Mesenchymal stem cell (in vitro differentiated cells and primary cell): ENCODE results near the gene SCUBE3.

Experiments
- DNase-seq: peaks from one replicate; pipeline ENCODE4 v3.0.0-alpha.2; 2013
- H2AFZ ChIP-seq: one replicate; pipeline ENCODE4 v1.6.1; 2013; ENCODE audit warnings: low read depth, mild to moderate bottlenecking, control low read depth, inconsistent platforms, low read length, moderate library complexity
- H2AK5ac ChIP-seq: 2 replicates; pipeline ENCODE4 v1.6.1; 2013; ENCODE audit warnings: low read length, moderate library complexity, mild to moderate bottlenecking, inconsistent platforms; ENCODE audit not compliant: severe bottlenecking
- H2BK120ac ChIP-seq: one replicate; pipeline ENCODE4 v1.6.1; 2013; ENCODE audit warnings: low read depth, mild to moderate bottlenecking, inconsistent platforms, low read length, moderate library complexity
- H2BK12ac ChIP-seq, 2 experiments: one replicate each; pipeline ENCODE4 v1.6.1; 2013; ENCODE audit warnings: inconsistent platforms in 2 of 2, low read length in 2 of 2, mild to moderate bottlenecking in 2 of 2, moderate library complexity in 2 of 2, control low read depth in 1 of 2
- H2BK15ac ChIP-seq: one replicate; pipeline ENCODE4 v1.6.1; 2013; ENCODE audit warnings: mild to moderate bottlenecking, low read depth, inconsistent platforms; ENCODE audit not compliant: poor library complexity, severe bottlenecking
- H2BK5ac ChIP-seq: 2 replicates; pipeline ENCODE4 v1.6.1; 2013; ENCODE audit warnings: low read depth, mild to moderate bottlenecking, low read length, control low read depth, inconsistent platforms; ENCODE audit not compliant: poor library complexity, severe bottlenecking
- H3K14ac ChIP-seq, 2 experiments: one replicate each; pipeline ENCODE4 v1.6.1; 2013; ENCODE audit warnings: inconsistent platforms in 2 of 2, low read length in 2 of 2, control low read depth in 1 of 2, mild to moderate bottlenecking in 1 of 2, moderate library complexity in 1 of 2
- H3K18ac ChIP-seq, 2 experiments: one replicate each; pipeline ENCODE4 v1.6.1; 2013; ENCODE audit warnings: inconsistent platforms in 2 of 2, low read length in 2 of 2, control low read depth in 1 of 2, low read depth in 1 of 2, mild to moderate bottlenecking in 1 of 2
- H3K23ac ChIP-seq, 2 experiments: one replicate each; pipeline ENCODE4 v1.6.1; 2013; ENCODE audit warnings: inconsistent platforms in 2 of 2, low read length in 2 of 2, mild to moderate bottlenecking in 2 of 2, moderate library complexity in 2 of 2, control low read depth in 1 of 2
- H3K27ac ChIP-seq: 2 replicates; pipeline ENCODE4 v1.5.1; 2013; ENCODE audit warnings: mild to moderate bottlenecking, moderate library complexity, low read length, control low read depth, inconsistent platforms; ENCODE audit not compliant: poor library complexity, severe bottlenecking
- H3K27me3 ChIP-seq, 2 experiments: 2 replicates each; pipeline versions ENCODE4 v1.6.1 to v1.7.0; 2013; ENCODE audit warnings: low read length in 2 of 2, mild to moderate bottlenecking in 2 of 2, moderate library complexity in 2 of 2, control low read depth in 1 of 2, inconsistent platforms in 1 of 2; ENCODE audit not compliant: control insufficient read depth in 1 of 2, insufficient read depth in 1 of 2
- H3K36me3 ChIP-seq, 2 experiments: 2 replicates each; pipeline versions ENCODE4 v1.6.1 to v1.7.0; 2013; ENCODE audit warnings: low read length in 2 of 2, control low read depth in 1 of 2, inconsistent platforms in 1 of 2, low read depth in 1 of 2, mild to moderate bottlenecking in 1 of 2; ENCODE audit not compliant: insufficient read depth in 2 of 2, control insufficient read depth in 1 of 2
- H3K4ac ChIP-seq, 2 experiments: one replicate each; pipeline ENCODE4 v1.6.1; 2013; ENCODE audit warnings: inconsistent platforms in 2 of 2, low read length in 2 of 2, mild to moderate bottlenecking in 2 of 2, moderate library complexity in 2 of 2, control low read depth in 1 of 2, low read depth in 1 of 2
- H3K4me1 ChIP-seq: 2 replicates; pipeline ENCODE4 v1.6.1; 2013; ENCODE audit warnings: low read depth, low read length, control low read depth; ENCODE audit not compliant: control insufficient read depth, insufficient read depth
- H3K4me2 ChIP-seq: 2 replicates; pipeline ENCODE4 v1.6.1; 2013; ENCODE audit warnings: low read length, mild to moderate bottlenecking, inconsistent platforms; ENCODE audit not compliant: poor library complexity, severe bottlenecking
- H3K4me3 ChIP-seq, 2 experiments: 2 replicates each; pipeline versions ENCODE4 v1.5.1 to v1.7.0; 2013; ENCODE audit warnings: low read length in 2 of 2, mild to moderate bottlenecking in 2 of 2, control low read depth in 1 of 2, low read depth in 1 of 2; ENCODE audit not compliant: insufficient read depth in 1 of 2
- H3K79me1 ChIP-seq: replicated peaks from 2 replicates; pipeline ENCODE4 v1.6.1; 2013; ENCODE audit warnings: mild to moderate bottlenecking, control low read depth, low read length, inconsistent platforms; ENCODE audit not compliant: poor library complexity, severe bottlenecking
- H3K9ac ChIP-seq: 2 replicates; pipeline ENCODE4 v1.7.0; 2013; ENCODE audit warnings: mild to moderate bottlenecking, low read length, moderate library complexity
- H3K9me3 ChIP-seq: 2 replicates; pipeline ENCODE4 v1.7.0; 2013; ENCODE audit warnings: mild to moderate bottlenecking, low read length; ENCODE audit not compliant: control insufficient read depth
- H4K8ac ChIP-seq: one replicate; pipeline ENCODE4 v1.6.1; 2013; ENCODE audit warnings: inconsistent platforms, mild to moderate bottlenecking, low read length, moderate library complexity
- H4K91ac ChIP-seq: one replicate; pipeline ENCODE4 v1.6.1; 2013; ENCODE audit warnings: mild to moderate bottlenecking, low read length, inconsistent platforms
- whole genome bisulfite sequencing: methylation state at CpG from one replicate; pipeline ENCODE4 v1.1.7; 2013; ENCODE audit warnings: mixed read lengths; 5-methylcytosine and 5-hydroxymethylcytosine counted together

SCUBE3 gene

DNA sequence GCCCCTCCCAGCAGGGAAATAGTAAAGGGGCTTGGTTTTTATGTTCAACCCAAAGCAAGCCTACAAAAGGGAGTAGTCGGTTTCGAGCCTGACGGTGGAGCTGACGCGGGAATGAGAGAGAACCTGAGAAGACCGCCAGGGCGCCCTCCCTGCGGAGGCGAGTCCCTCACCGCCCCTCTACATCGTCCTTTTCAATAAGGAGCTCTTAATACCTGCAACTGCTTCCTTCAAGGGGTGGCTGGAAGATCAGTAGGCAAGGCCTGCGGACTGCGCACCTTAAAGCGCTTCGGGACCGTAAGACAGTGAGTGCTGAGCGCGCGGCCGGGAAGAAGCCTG, 45.1 kb downstream of the SCUBE3 start:
- 1% methylated on average over 20 of the region's 20 CpGs for WGBS

DNA sequence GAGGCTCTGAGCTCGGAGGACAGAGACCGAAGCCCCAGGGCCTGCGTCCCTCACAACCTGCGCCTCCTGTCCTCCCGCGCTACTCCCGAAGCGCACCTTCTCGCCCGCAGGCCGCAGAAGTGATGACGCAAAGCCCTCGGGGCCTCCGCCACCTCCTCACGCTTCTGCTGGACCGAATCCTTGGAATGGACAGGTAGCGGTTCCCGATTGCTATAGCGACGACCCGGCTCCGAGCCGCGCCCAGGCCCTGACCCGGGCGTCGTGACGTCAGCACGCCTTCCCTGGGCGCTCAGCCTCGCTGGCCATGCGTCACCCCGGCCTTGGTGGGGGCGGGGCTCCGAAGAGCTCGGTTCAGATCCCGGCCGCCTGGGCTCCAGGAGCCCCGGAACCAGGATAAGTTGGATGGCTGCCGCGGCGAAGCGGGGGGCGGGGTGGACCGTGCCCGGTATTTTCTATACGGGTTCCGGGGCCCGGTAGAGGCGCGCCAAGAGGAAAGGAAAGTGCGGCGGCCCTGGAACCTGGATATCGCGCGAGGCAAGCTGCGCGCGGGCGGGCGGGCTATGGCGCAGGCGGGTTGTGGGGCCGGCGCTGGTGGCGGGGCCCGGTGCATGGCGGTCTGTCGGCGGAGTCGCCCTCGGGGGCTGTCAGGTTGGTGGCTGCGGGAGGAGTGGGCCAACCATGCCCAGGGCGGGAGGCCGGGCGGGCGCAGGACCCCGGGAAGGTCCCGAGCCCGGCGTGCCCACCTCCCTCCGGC, 45.6 kb downstream of the SCUBE3 start, which contains the start of gene ZNF76:
ZNF76 (plus strand) TSS at position 542 of the 754 bp plus-strand sequence. CDS start 21,417 bp downstream, outside the sequence.
- WGBS, result under 1% methylated on average over 58 of the region's 82 CpGs
- peaks cover 20% of the 10 kb centered on the region for H3K79me1 ChIP-seq
- peak within 1 kb of the TSS; percentile 45 for H3K27ac ChIP-seq
- H2BK5ac ChIP-seq, result peak within 1 kb of the TSS; percentile 96
- no peaks in the 10 kb centered on the region for H3K27me3 ChIP-seq
- H2AK5ac ChIP-seq, result peak within 1 kb of the TSS; percentile 92
- peak within 1 kb of the TSS; percentile 98 to 99 for H3K18ac ChIP-seq
- H4K8ac ChIP-seq, result peak within 1 kb of the TSS; percentile 98
- H2BK120ac ChIP-seq, result peak within 1 kb of the TSS; percentile 96
- no peaks in the 10 kb centered on the region for H3K9me3 ChIP-seq
- H3K9ac ChIP-seq, result peak within 1 kb of the TSS; percentile 98
- peak within 1 kb of the TSS in 1 of 2 experiments; percentile 96 for H3K14ac ChIP-seq
- peaks cover 0 to 3% of the 10 kb centered on the region in 2 experiments for H3K36me3 ChIP-seq
- H4K91ac ChIP-seq, result peak within 1 kb of the TSS; percentile 99
- H3K4ac ChIP-seq, result peak within 1 kb of the TSS; percentile 93 to 98
- peaks cover 5% of the 10 kb centered on the region for H3K4me1 ChIP-seq
- peak within 1 kb of the TSS; percentile 96 for H2BK15ac ChIP-seq
- peak within 1 kb of the TSS; percentile 62 to 85 for H2BK12ac ChIP-seq
- peak within 1 kb of the TSS; percentile 99 for H2AFZ ChIP-seq
- H3K4me3 ChIP-seq, result peak within 1 kb of the TSS; percentile 98 to 99
- peak within 1 kb of the TSS; percentile 95 for H3K4me2 ChIP-seq
- DNase-seq, result peak; percentile 98
- H3K23ac ChIP-seq, result peak within 1 kb of the TSS; percentile 85 to 97

More for the DNA sequence above, 45.1 kb downstream of the SCUBE3 start:
- peaks cover 17% of the 10 kb centered on the region for H3K79me1 ChIP-seq
- no peak overlapping the region for H2BK12ac ChIP-seq
- H3K9me3 ChIP-seq, result no peaks in the 10 kb centered on the region
- no peak overlapping the region for H2AK5ac ChIP-seq
- no peak overlapping the region for H3K23ac ChIP-seq
- peak overlapping the region; percentile 98 to 99 for H3K4me3 ChIP-seq
- peak; percentile 83 for DNase-seq
- no peak overlapping the region for H3K14ac ChIP-seq
- no peak overlapping the region for H2BK5ac ChIP-seq
- H3K4me2 ChIP-seq, result peak overlapping the region; percentile 83
- H3K4ac ChIP-seq, result no peak overlapping the region
- no peak overlapping the region for H3K18ac ChIP-seq
- peaks cover 5% of the 10 kb centered on the region for H3K4me1 ChIP-seq
- no peak overlapping the region for H2AFZ ChIP-seq
- no peak overlapping the region for H4K91ac ChIP-seq
- H3K36me3 ChIP-seq, result peaks cover 0 to 3% of the 10 kb centered on the region in 2 experiments
- peak overlapping the region; percentile 45 for H3K27ac ChIP-seq
- peak overlapping the region; percentile 98 for H3K9ac ChIP-seq
- H2BK15ac ChIP-seq, result no peak overlapping the region
- H3K27me3 ChIP-seq, result no peaks in the 10 kb centered on the region
- H4K8ac ChIP-seq, result no peak overlapping the region
- no peak overlapping the region for H2BK120ac ChIP-seq

DNA sequence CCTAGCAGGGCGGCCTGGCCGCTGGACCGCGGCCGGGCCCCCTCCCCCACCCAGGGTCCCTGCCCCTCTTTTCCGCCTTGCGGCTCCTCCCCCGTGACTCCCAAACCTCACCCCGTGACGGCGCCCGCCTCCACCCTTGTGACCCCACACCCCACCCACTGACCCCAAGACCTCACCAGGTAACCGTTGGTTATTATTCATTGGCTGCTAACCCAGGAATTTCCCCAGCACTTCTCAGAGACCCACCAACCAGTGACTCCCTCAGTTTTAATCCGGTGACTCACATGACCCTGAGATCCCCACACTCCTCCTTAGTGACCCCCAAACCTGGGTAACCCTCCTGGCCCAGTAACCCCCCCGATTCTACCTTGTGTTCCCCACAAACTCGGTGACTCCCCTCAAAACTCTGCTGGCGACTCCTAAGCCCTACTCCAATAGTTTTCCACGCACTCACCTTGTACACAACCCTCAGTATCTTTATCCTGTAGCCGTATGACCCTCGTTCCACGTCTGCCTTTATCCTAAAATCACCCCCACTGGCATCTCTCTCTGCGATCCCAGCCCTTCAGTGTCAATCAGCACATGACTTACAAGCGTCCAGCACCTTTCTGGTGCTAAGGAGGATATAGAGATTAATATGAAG, 46.3 kb downstream of the SCUBE3 start:
- Histone ChIP-seq H3K36me3 (peaks cover 0 to 3% of the 10 kb centered on the region in 2 experiments), H3K27me3 (no peaks in the 10 kb centered on the region), H3K18ac (peak overlapping the region; percentile 98 to 99), H3K27ac (peak overlapping the region; percentile 18), H2BK15ac (peak overlapping the region; percentile 96), H2BK5ac (peak overlapping the region; percentile 96), H4K8ac (peak overlapping the region; percentile 98), H2BK12ac (peak overlapping the region; percentile 12 to 62), H3K79me1 (peaks cover 24% of the 10 kb centered on the region), H3K4me1 (peaks cover 5% of the 10 kb centered on the region), H2AFZ (peak overlapping the region; percentile 99), H3K4ac (peak overlapping the region; percentile 93 to 98), H3K14ac (peak overlapping the region in 1 of 2 experiments; percentile 96), H3K9ac (peak overlapping the region; percentile 98), H4K91ac (peak overlapping the region; percentile 99), H3K4me2 (peak overlapping the region; percentile 95), H3K23ac (peak overlapping the region; percentile 85 to 97), H3K9me3 (no peaks in the 10 kb centered on the region), H2BK120ac (peak overlapping the region; percentile 96), H3K4me3 (peak overlapping the region; percentile 98 to 99), H2AK5ac (peak overlapping the region; percentile 92)
- DNase-seq, result no peak
- 11% methylated on average over 22 of the region's 23 CpGs for WGBS
